Left kidney (tissue), 2 donors: ENCODE measurements around the gene PAK5. TPM values are rescaled to one million over a fixed set of nuclear protein-coding genes. Genes with fewer than 3 reads are reported as not detected.

ENCODE experiments used
- DNase-seq: peaks from one replicate; pipeline ENCODE4 v3.0.0-alpha.2; 2013
- polyA plus RNA-seq: library from polyadenylated mRNA; unstranded; fragments of 120-200 nt; gene quantifications from one replicate; pipeline ENCODE4 v1.2.1, GENCODE V29; 2013; ENCODE audit not compliant: insufficient read length

Gene PAK5
- polyA plus RNA-seq, 1 donor = 0.63 TPM

- no peak for DNase-seq
Measured at GRCh38 chr20:9616455-9616805, 222.4 kb downstream of the PAK5 start.

- no peak for DNase-seq
Measured at GRCh38 chr20:9615766-9616454, 223.0 kb downstream of the PAK5 start.

GRCh38 chr20:9615118-9615517, 223.8 kb downstream of the PAK5 start:
- DNase-seq = no peak

GRCh38 chr20:9613871-9614270, 225.0 kb downstream of the PAK5 start:
- no peak for DNase-seq

GRCh38 chr20:9611921-9612320, 227.0 kb downstream of the PAK5 start:
- DNase-seq = no peak

GRCh38 chr20:9610665-9611064, 228.2 kb downstream of the PAK5 start:
- DNase-seq = no peak

GRCh38 chr20:9609887-9610502, 228.9 kb downstream of the PAK5 start:
- peak; percentile 81 for DNase-seq

GRCh38 chr20:9608639-9609340, 230.1 kb downstream of the PAK5 start:
- no peak for DNase-seq

- DNase-seq = no peak
Measured at GRCh38 chr20:9602847-9603183, 236.1 kb downstream of the PAK5 start.

GRCh38 chr20:9600562-9600961, 238.3 kb downstream of the PAK5 start:
- DNase-seq = no peak

- DNase-seq = no peak
Measured at GRCh38 chr20:9597547-9597946, 241.3 kb downstream of the PAK5 start.

GRCh38 chr20:9595763-9596162, 243.1 kb downstream of the PAK5 start:
- DNase-seq = no peak

- no peak for DNase-seq
Measured at GRCh38 chr20:9594284-9594875, 244.5 kb downstream of the PAK5 start.

GRCh38 chr20:9592419-9592818, 246.5 kb downstream of the PAK5 start:
- no peak for DNase-seq

GRCh38 chr20:9591080-9591479, 247.8 kb downstream of the PAK5 start:
- no peak for DNase-seq

- DNase-seq = no peak
Measured at GRCh38 chr20:9590189-9590588, 248.7 kb downstream of the PAK5 start.

GRCh38 chr20:9588706-9589105, 250.2 kb downstream of the PAK5 start:
- no peak for DNase-seq

- no peak for DNase-seq
Measured at GRCh38 chr20:9583151-9583550, 255.7 kb downstream of the PAK5 start.

GRCh38 chr20:9582137-9582536, 256.7 kb downstream of the PAK5 start:
- DNase-seq = no peak

- no peak for DNase-seq
Measured at GRCh38 chr20:9581509-9581908, 257.4 kb downstream of the PAK5 start.

- no peak for DNase-seq
Measured at GRCh38 chr20:9578594-9578993, 260.3 kb downstream of the PAK5 start.

- no peak for DNase-seq
Measured at GRCh38 chr20:9577397-9577796, 261.5 kb downstream of the PAK5 start.

GRCh38 chr20:9576695-9577094, 262.2 kb downstream of the PAK5 start:
- no peak for DNase-seq
